Measurements from ENCODE around the gene MAN1A1. TPM values are rescaled to one million over a fixed set of nuclear protein-coding genes. Genes with fewer than 3 reads are reported as not detected.

Gene MAN1A1
- total RNA-seq, 1 donor = 175 TPM

DNA sequence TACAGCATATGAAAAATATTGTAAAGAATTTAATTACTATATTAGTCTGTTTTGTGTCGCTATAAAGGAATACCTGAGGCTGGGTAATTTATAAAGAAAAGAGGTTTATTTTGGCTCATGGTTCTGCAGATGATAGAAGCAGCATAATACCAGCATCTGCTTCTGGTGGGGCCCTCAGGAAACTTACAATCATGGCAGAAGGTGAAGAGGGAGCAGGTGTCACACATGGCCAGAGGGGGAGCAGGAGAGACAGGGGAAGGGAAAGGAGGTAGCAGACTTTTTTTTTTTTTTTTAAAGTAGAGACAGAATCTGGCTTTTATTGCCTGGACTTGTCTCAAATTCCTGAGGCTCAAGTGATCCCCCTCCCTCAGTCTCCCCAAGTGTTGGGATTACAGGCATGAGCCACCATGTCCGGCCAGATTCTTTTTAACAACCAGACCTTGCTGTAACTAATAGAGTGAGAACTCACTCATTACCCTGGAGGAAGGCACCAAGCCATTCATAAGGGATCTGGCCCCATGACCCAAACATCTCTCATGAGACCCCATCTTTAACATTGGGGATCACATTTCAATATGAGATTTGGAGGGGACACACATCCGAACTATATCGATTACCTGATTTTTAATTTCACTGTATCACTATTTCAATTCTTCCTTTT lies 64.6 kb downstream of the MAN1A1 start:
- no peak overlapping the region for H3K4me3 ChIP-seq (ENCODE audit: low read depth, low read length)
- no peak for DNase-seq (ENCODE audit: low read depth)
- TF ChIP-seq, protein P1, sequence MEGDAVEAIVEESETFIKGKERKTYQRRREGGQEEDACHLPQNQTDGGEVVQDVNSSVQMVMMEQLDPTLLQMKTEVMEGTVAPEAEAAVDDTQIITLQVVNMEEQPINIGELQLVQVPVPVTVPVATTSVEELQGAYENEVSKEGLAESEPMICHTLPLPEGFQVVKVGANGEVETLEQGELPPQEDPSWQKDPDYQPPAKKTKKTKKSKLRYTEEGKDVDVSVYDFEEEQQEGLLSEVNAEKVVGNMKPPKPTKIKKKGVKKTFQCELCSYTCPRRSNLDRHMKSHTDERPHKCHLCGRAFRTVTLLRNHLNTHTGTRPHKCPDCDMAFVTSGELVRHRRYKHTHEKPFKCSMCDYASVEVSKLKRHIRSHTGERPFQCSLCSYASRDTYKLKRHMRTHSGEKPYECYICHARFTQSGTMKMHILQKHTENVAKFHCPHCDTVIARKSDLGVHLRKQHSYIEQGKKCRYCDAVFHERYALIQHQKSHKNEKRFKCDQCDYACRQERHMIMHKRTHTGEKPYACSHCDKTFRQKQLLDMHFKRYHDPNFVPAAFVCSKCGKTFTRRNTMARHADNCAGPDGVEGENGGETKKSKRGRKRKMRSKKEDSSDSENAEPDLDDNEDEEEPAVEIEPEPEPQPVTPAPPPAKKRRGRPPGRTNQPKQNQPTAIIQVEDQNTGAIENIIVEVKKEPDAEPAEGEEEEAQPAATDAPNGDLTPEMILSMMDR (IDR thresholded peaks at IDR 0.05; ENCODE audit: insufficient read depth, low read length) = peak; percentile 11

DNA sequence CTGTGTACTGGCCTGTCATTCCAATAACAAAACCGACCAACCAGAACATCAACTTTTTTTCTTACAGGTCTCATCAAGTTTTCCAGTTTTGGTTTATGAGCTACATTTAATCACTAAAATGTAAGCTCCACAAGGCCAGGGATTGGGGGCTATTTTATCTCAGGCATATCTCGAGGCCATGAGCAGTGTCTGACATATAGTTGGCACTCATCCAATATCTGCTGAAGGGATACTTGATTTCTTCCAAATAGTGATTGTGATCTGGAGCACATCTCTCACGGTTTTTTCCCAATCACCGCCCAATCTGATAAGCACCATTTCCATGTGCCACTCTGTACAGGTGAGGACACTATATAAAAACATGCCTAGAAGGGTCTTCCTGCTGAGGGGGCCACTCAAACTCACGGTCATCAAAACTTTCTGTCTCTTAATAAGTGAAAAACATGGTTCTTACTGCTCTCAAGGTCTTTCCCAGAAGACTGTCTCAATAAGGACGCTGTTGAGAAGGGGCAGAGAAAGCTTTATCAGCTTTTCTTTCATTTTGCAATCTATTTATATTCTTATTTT lies 65.5 kb downstream of the MAN1A1 start:
- H3K4me3 ChIP-seq (ENCODE audit: low read depth, low read length) = no peak overlapping the region
- no peak for DNase-seq (ENCODE audit: low read depth)
- TF ChIP-seq, protein P1 (IDR thresholded peaks at IDR 0.05; ENCODE audit: insufficient read depth, low read length) = no peak

DNA sequence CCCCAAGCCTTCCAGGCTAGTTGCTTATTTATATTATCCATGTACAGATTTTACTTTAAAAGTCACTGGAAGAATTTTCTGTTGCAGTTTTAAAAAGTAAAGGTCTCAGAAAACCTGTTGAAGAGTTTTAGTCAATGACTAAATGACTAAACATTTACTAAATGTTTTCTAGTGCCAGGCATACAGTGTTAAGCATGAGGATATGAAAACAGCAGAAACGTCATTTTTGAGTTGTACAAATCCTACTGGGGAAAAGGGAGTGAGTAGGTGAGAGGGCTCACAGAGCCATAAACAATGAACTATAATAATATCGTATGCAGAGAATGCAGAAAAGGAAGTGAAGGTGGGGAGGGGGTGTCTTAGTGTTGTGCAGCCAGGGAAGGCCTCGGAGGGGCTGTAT lies 66.3 kb downstream of the MAN1A1 start:
- no peak for DNase-seq (ENCODE audit: low read depth)
- no peak overlapping the region for H3K4me3 ChIP-seq (ENCODE audit: low read depth, low read length)
- TF ChIP-seq, protein P1 (IDR thresholded peaks at IDR 0.05; ENCODE audit: insufficient read depth, low read length) = no peak

DNA sequence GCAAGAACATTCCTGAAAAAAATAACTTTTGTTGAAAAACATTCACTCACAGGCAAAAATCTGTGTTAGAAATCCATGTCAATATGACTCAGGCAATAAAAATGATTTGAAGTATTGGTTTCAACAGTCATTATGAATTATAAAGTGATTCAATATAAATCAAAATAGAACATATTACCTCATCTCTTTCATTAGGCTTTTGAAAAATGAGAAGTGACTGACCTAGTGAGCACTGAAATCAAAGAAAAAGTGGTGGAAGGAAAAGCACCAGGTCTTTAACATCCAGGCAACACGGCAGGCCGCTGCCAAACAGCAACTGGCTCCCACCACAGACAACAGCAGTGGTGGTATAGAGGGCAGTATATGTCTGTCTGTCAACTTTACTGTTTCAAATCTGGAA lies 68.9 kb downstream of the MAN1A1 start:
- no peak overlapping the region for H3K4me3 ChIP-seq (ENCODE audit: low read depth, low read length)
- no peak for DNase-seq (ENCODE audit: low read depth)
- TF ChIP-seq, protein P1 (IDR thresholded peaks at IDR 0.05; ENCODE audit: insufficient read depth, low read length) = no peak

DNA sequence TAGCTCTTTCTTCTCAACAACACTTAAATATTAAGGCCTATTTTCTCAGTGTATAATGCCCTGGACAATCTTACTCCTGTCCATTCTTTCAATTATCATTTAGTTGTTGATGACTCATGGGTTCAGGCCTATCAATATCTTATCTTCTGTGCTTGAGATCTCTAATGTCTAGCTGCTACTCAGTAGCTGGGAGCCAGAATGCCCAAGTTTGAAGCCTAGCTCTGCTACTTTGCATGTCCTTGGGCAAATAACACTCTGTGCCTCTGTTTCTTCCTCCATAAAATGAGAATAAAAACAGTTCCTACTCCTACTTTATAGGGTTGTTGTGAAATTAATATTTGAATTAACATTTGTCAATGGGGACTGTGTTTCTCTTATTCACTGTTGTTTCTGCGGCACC lies 69.5 kb downstream of the MAN1A1 start:
- H3K4me3 ChIP-seq (ENCODE audit: low read depth, low read length) = no peak overlapping the region
- TF ChIP-seq, protein P1 (IDR thresholded peaks at IDR 0.05; ENCODE audit: insufficient read depth, low read length) = no peak
- no peak for DNase-seq (ENCODE audit: low read depth)

DNA sequence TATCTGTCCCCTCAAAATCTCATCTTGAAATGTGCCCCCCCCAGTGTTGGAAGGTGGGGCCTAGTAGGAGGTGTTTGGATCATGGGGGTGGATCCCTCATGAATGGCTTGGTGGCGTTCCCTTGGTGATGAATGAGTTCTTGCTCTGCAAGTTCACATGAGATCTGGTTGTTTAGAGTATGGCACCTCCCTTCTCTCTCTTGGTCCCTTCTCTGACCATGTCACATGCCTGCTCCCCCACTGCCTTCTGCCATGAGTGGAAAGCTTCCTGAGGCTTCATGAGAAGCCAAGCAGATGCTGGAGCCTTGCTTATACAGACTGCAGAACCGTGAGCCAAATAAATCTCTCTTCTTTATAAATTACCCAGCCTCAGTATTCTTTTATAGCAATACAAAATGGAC lies 70.9 kb downstream of the MAN1A1 start:
- DNase-seq (ENCODE audit: low read depth) = no peak
- no peak overlapping the region for H3K4me3 ChIP-seq (ENCODE audit: low read depth, low read length)
- TF ChIP-seq, protein P1 (IDR thresholded peaks at IDR 0.05; ENCODE audit: insufficient read depth, low read length) = no peak

DNA sequence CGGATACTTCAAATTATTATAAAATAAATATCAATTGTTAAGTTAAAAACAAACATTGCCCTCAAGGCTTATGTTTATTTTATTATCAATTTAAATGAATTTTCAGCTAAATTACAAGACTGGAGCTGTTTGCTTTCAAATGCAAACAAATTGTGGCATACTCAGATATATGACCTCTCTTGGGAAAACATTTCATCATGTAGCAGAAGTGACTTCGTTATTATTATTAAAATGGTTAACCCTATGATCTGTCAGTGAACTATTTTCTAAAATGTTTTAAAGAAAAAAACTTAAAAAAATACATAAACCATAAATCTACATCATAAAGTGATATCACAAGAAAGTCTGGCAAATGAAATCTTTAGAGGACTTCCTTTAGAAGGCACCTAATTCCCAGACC lies 72.5 kb downstream of the MAN1A1 start:
- no peak for DNase-seq (ENCODE audit: low read depth)
- H3K4me3 ChIP-seq (ENCODE audit: low read depth, low read length) = no peak overlapping the region
- TF ChIP-seq, protein P1 (IDR thresholded peaks at IDR 0.05; ENCODE audit: insufficient read depth, low read length) = no peak

Measured in fibroblast of the aortic adventitia (primary cell).